Measurements from ENCODE around the gene DLG2. TPM values are rescaled to one million over a fixed set of nuclear protein-coding genes. Genes with fewer than 3 reads are reported as not detected.
"Not testable (repeated sequence)": the region's sequence is repeated elsewhere in the genome, so short reads cannot be mapped to it uniquely, and the experiment has no call there.

Gene DLG2
- total RNA-seq, 1 donor from 2014 or later = 2.8 TPM

- no peak for DNase-seq (ENCODE audit: low spot score)
Observed at GRCh38 chr11:83759148-83759547, 1868.0 kb downstream of the DLG2 start.

- no peak for DNase-seq (ENCODE audit: low spot score)
Observed at GRCh38 chr11:83751041-83751440, 1876.1 kb downstream of the DLG2 start.

- no peak for DNase-seq (ENCODE audit: low spot score)
Observed at GRCh38 chr11:83746921-83747585, 1880.1 kb downstream of the DLG2 start.

GRCh38 chr11:83744620-83745192, 1882.4 kb downstream of the DLG2 start:
- no peak for DNase-seq (ENCODE audit: low spot score)

- DNase-seq (ENCODE audit: low spot score) = no peak
Observed at GRCh38 chr11:83736684-83737083, 1890.5 kb downstream of the DLG2 start.

- no peak for DNase-seq (ENCODE audit: low spot score)
Observed at GRCh38 chr11:83734120-83734519, 1893.0 kb downstream of the DLG2 start.

- not testable (repeated sequence) for DNase-seq (ENCODE audit: low spot score)
Observed at GRCh38 chr11:83731288-83731687, 1895.9 kb downstream of the DLG2 start.

GRCh38 chr11:83728281-83728680, 1898.9 kb downstream of the DLG2 start:
- no peak for DNase-seq (ENCODE audit: low spot score)

GRCh38 chr11:83727251-83727650, 1899.9 kb downstream of the DLG2 start:
- DNase-seq (ENCODE audit: low spot score) = no peak

GRCh38 chr11:83726316-83726715, 1900.8 kb downstream of the DLG2 start:
- no peak for DNase-seq (ENCODE audit: low spot score)

GRCh38 chr11:83725728-83726127, 1901.4 kb downstream of the DLG2 start:
- no peak for DNase-seq (ENCODE audit: low spot score)

GRCh38 chr11:83725269-83725560, 1901.9 kb downstream of the DLG2 start:
- DNase-seq (ENCODE audit: low spot score) = no peak

GRCh38 chr11:83723999-83724398, 1903.1 kb downstream of the DLG2 start:
- no peak for DNase-seq (ENCODE audit: low spot score)

- no peak for DNase-seq (ENCODE audit: low spot score)
Observed at GRCh38 chr11:83722392-83723119, 1904.6 kb downstream of the DLG2 start.

GRCh38 chr11:83721263-83721662, 1905.9 kb downstream of the DLG2 start:
- no peak for DNase-seq (ENCODE audit: low spot score)

GRCh38 chr11:83720675-83721074, 1906.5 kb downstream of the DLG2 start:
- DNase-seq (ENCODE audit: low spot score) = no peak

GRCh38 chr11:83717537-83717936, 1909.6 kb downstream of the DLG2 start:
- no peak for DNase-seq (ENCODE audit: low spot score)

- DNase-seq (ENCODE audit: low spot score) = no peak
Observed at GRCh38 chr11:83715927-83716535, 1911.1 kb downstream of the DLG2 start.

GRCh38 chr11:83713708-83714107, 1913.4 kb downstream of the DLG2 start:
- DNase-seq (ENCODE audit: low spot score) = no peak

GRCh38 chr11:83711106-83711527, 1916.0 kb downstream of the DLG2 start:
- DNase-seq (ENCODE audit: low spot score) = no peak

GRCh38 chr11:83709434-83709833, 1917.7 kb downstream of the DLG2 start:
- DNase-seq (ENCODE audit: low spot score) = no peak

- DNase-seq (ENCODE audit: low spot score) = no peak
Observed at GRCh38 chr11:83706566-83706965, 1920.6 kb downstream of the DLG2 start.

Measured in mesenteric fat pad (tissue), 1 donor.